ENCODE data around the gene FDX2. TPM values are rescaled to one million over a fixed set of nuclear protein-coding genes. Genes with fewer than 3 reads are reported as not detected.

Gene FDX2
- total and polyA plus RNA-seq, 2 of the 13 experiments (the other 11 are each of a cell fraction or from before 2014, with no cell fraction given): 21.0 to 24.7 TPM

DNA sequence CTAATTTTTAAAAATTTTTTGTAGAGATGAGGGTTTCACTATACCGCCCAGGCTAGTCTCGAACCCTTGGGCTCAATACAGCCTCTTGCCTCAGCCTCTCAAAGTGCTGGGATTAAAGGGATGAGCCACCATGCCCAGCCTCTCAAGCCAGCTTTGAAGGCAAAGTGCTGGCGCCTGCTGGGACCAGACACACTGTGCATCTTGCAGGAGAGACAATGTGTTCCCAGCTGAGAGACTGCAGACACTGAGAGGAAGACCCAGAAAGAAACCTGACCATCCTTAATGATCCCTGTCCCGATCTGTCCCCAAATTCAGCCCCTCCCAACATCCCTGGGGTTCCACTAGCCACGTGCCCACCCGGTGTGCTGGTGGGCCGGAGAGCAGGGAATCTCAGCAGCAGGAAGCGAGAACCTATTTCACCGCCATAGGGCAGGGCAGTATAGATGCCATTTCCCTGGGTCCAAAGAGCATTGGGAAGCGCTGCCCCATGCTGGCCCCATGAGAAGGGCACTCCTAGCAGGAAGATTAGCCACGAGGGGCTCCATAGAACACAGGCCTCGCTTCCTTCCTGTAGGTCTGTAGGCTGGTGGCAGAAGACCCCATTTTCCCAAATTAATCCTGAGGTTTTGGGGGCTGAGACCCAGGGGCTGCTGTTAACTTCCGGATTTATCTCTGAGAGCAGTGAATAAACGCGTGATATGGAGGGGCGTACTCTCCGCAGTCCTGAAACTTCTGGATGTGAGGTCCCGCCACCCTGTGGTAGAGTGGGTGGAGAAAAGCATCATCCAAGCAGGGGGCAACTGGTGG is 16.5 kb upstream of the FDX2 start (continued):
- TF ChIP-seq PLSCR1 (CRISPR knock-in tag; IDR thresholded peaks at IDR 0.05; ENCODE audit: borderline replicate concordance) (no peak), CCAR2 (optimal IDR thresholded peaks at IDR 0.05; ENCODE audit: low read depth, low read length) (no peak), KMT2A (CRISPR knock-in tag; IDR thresholded peaks at IDR 0.05) (no peak), GFI1 (CRISPR knock-in tag; IDR thresholded peaks at IDR 0.05; ENCODE audit: borderline replicate concordance) (no peak), RNF2 (conservative IDR thresholded peaks at IDR 0.05; ENCODE audit: low read depth) (no peak), NFE2L1 (CRISPR knock-in tag; IDR thresholded peaks at IDR 0.05; ENCODE audit: borderline replicate concordance) (no peak), ISL2 (CRISPR knock-in tag; IDR thresholded peaks at IDR 0.05) (no peak), ZNF841 (CRISPR knock-in tag; IDR thresholded peaks at IDR 0.05; ENCODE audit: borderline replicate concordance) (no peak), MAFK (conservative IDR thresholded peaks at IDR 0.05 in 1 of 2, IDR thresholded peaks at IDR 0.05 in 1 of 2; ENCODE audit: low read length in 2 of 2) (no peak), CAMTA2 (CRISPR knock-in tag; IDR thresholded peaks at IDR 0.05; ENCODE audit: borderline replicate concordance) (no peak), ZNF83 (CRISPR knock-in tag; IDR thresholded peaks at IDR 0.05; ENCODE audit: borderline replicate concordance) (no peak), KAT7 (CRISPR knock-in tag; IDR thresholded peaks at IDR 0.05; ENCODE audit: borderline replicate concordance) (no peak), BRCA1 (CRISPR knock-in tag; IDR thresholded peaks at IDR 0.05) (no peak), MTF1 (CRISPR knock-in tag; IDR thresholded peaks at IDR 0.05) (no peak), ZKSCAN8 (CRISPR knock-in tag; IDR thresholded peaks at IDR 0.05; ENCODE audit: borderline replicate concordance) (no peak), DPF2 (CRISPR knock-in tag; IDR thresholded peaks at IDR 0.05; ENCODE audit: borderline replicate concordance, low read depth) (no peak)
- TF ChIP-seq, protein P1, sequence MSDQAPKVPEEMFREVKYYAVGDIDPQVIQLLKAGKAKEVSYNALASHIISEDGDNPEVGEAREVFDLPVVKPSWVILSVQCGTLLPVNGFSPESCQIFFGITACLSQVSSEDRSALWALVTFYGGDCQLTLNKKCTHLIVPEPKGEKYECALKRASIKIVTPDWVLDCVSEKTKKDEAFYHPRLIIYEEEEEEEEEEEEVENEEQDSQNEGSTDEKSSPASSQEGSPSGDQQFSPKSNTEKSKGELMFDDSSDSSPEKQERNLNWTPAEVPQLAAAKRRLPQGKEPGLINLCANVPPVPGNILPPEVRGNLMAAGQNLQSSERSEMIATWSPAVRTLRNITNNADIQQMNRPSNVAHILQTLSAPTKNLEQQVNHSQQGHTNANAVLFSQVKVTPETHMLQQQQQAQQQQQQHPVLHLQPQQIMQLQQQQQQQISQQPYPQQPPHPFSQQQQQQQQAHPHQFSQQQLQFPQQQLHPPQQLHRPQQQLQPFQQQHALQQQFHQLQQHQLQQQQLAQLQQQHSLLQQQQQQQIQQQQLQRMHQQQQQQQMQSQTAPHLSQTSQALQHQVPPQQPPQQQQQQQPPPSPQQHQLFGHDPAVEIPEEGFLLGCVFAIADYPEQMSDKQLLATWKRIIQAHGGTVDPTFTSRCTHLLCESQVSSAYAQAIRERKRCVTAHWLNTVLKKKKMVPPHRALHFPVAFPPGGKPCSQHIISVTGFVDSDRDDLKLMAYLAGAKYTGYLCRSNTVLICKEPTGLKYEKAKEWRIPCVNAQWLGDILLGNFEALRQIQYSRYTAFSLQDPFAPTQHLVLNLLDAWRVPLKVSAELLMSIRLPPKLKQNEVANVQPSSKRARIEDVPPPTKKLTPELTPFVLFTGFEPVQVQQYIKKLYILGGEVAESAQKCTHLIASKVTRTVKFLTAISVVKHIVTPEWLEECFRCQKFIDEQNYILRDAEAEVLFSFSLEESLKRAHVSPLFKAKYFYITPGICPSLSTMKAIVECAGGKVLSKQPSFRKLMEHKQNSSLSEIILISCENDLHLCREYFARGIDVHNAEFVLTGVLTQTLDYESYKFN (CRISPR knock-in tag; conservative IDR thresholded peaks at IDR 0.05): peak; percentile 63
- TF ChIP-seq, protein P2, sequence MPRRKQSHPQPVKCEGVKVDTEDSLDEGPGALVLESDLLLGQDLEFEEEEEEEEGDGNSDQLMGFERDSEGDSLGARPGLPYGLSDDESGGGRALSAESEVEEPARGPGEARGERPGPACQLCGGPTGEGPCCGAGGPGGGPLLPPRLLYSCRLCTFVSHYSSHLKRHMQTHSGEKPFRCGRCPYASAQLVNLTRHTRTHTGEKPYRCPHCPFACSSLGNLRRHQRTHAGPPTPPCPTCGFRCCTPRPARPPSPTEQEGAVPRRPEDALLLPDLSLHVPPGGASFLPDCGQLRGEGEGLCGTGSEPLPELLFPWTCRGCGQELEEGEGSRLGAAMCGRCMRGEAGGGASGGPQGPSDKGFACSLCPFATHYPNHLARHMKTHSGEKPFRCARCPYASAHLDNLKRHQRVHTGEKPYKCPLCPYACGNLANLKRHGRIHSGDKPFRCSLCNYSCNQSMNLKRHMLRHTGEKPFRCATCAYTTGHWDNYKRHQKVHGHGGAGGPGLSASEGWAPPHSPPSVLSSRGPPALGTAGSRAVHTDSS (CRISPR knock-in tag; conservative IDR thresholded peaks at IDR 0.05): no peak
- TF ChIP-seq, protein P3, sequence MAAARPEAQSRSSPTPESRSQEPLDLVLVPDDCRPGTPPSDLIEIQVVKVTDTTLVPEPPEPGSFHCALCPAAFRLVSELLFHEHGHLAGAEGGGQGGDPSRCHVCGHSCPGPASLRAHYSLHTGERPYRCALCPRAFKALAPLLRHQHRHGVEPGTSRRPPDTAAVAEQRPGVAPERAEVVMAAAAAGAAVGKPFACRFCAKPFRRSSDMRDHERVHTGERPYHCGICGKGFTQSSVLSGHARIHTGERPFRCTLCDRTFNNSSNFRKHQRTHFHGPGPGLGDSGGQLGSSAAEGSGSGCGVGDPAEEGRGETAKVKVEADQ (CRISPR knock-in tag; IDR thresholded peaks at IDR 0.05; ENCODE audit: borderline replicate concordance): no peak
